Anterior cingulate cortex (tissue), 58 donors: ENCODE data around the gene FAM186B.

ENCODE experiments used
- DNase-seq, 58 donors: peaks; one replicate each; lab custom pipeline; 2025; lab: John Stamatoyannopoulos, UW

Gene FAM186B

GRCh38 chr12:49556391-49557186 is 48.9 kb downstream of the FAM186B start:
- DNase-seq, result no peak

DNA sequence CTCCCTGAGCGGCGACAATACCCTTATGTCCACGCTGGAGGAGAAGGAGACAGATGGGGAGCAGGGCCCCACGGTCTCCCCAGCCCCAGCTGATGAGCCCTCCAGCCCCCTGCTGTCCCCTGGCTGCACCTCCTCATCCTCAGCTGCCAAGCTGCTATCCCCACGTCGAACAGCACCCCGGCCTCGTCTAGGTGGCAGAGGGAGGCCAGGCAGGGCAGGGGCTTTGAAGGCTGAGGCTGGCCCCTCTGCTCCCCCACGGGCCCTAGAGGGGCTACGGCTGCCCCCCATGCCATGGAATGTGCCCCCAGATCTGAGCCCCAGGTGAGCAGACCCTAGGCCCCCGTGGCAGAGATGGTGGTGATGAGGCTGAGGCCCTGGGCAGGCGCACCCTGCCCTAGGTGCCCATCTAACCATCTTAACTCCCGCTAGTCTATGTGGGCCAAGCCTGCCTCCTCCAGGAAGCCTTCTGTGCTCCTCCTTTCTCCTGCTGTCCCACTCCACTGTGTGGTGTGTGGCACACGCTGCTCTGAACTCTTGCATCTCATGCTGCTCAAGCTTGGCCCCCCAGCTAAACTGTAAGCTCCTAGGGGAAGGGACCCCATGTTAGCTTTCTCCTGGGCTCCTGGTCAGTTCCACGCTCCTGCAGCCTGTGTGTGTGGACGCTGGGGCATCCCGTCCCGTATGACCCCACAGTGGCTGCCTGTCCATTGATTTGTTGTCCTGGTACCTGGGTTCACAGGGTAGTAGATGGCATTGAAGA is 49.6 kb downstream of the FAM186B start:
- DNase-seq, result no peak

GRCh38 chr12:49554266-49554665 is 51.2 kb downstream of the FAM186B start:
- no peak for DNase-seq

- DNase-seq, result no peak
Measured at GRCh38 chr12:49553512-49554088, 51.8 kb downstream of the FAM186B start.

DNA sequence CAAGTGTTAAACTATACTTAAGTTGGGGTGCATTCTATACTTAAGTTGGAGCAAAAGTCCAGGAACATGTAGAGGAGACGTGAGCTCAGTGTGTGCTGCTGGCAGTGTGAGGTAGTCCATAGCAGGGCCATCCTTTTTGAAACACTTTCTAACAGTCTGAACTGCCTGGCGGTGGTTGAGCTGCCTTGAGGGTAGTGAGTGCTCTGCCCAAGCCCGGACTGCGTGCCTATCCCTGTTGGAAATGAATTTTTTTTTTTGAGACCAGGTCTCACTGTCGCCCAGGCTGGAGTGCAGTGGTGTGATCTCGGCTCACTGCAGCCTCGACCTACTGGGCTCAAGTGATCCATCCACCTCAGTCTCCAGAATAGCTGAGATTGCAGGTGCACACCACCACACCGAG is 52.5 kb downstream of the FAM186B start:
- no peak for DNase-seq

DNA sequence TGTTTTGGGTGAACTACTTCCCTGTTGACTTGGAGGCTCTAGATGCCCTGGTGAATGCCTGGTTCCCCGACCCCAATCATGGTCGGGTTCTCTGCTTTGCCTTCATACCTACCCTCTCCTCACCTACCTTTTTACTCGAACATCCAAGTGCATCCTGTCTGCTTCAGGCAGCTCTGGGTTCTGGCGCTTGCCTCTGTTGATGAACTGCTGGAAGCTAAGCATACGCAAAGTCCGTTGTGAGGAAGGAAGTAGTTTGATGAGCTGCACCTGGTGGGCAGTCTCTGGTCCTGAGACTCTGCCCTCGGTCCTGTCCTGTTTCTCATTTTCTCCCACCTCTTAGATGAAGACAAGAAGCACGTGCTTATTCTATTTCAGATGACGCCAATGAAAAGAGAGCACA is 53.0 kb downstream of the FAM186B start:
- DNase-seq, result no peak

DNA sequence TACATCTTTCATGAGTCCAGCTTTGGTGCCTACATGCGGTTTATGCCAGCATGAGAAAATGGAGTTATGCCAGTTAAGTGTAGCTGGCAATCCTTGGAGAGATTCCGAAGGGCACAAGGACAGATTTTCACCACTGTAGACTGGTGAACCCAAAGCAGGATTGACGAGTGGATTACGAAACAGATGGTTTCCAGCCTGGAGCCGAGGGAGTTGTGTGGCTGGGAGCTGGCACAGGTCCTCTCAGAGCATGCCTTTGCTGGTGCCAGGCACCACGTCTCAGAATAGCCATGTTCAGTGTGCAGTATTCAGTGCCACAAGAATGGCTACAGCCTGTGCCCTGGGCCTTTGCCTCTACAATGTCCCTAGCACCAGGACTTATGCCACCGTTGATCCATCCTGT is 53.4 kb downstream of the FAM186B start:
- peak in 26 of 58 donors; percentile 16 to 78 (median 38) for DNase-seq

DNA sequence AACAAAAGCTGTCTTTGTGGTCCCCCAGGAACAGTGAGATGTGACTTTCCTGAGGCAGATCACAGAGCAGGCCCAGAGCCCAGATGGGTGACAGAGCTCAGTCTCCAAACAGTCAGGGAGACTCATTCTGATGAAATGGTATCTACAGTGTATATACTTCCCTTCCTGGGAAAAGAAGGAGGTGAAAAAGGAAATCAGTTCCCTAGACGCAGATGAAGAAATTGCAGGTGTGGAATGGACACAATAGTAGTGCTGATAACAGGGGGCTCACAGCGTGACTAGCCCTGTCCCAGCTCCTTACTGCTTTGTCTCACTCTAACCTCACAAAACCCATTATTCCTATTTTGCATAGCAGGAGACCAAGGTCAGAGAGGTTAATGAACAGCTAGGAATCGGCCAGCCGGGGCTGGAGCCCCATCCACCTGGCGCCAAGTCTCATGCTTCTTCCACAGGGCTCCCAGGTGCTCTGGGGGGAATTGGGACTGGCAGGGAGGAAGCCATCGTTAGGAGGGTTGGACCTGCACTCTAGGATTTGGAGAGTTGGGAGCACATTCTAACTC is 54.7 kb downstream of the FAM186B start:
- no peak for DNase-seq

DNA sequence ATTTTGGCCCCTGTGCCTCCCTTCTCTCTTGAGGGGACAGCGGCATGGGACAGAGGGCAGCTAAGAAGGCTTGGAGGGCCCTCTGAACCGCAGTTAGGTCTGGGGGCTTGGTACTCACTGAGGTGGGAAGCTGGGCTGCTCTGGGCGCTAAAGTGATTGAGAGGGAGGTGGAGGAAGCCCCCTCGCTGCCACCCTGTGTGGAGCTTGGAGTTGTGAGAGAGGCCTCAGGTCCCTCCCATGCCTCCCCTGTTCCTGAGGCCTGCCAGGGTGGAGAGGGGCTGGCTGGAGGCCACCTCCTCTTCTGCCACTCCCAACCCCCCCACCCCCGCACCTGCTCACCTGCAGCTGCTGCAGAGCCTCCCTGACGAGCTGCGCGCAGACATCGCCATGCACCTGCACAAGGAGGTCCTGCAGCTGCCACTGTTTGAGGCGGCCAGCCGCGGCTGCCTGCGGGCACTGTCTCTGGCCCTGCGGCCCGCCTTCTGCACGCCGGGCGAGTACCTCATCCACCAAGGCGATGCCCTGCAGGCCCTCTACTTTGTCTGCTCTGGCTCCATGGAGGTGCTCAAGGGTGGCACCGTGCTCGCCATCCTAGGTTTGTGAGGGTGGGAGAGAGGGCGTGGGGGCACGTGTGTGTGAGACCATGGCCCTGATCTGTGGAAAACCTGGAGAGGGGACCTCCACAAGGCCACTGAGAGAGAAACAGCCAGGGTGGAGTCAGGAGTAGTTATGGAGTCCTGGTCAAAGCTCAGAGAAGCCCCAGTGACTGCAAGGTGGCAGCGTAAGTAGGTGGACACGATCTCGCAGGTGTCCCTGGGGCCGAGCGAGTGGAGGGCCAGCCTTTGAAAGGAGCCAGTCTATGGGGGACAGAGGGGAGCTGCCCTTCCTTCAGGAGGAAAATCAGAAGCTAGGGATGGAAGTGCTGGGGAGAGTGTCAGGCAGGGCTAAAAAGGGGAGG is 55.4 kb downstream of the FAM186B start:
- no peak for DNase-seq

DNA sequence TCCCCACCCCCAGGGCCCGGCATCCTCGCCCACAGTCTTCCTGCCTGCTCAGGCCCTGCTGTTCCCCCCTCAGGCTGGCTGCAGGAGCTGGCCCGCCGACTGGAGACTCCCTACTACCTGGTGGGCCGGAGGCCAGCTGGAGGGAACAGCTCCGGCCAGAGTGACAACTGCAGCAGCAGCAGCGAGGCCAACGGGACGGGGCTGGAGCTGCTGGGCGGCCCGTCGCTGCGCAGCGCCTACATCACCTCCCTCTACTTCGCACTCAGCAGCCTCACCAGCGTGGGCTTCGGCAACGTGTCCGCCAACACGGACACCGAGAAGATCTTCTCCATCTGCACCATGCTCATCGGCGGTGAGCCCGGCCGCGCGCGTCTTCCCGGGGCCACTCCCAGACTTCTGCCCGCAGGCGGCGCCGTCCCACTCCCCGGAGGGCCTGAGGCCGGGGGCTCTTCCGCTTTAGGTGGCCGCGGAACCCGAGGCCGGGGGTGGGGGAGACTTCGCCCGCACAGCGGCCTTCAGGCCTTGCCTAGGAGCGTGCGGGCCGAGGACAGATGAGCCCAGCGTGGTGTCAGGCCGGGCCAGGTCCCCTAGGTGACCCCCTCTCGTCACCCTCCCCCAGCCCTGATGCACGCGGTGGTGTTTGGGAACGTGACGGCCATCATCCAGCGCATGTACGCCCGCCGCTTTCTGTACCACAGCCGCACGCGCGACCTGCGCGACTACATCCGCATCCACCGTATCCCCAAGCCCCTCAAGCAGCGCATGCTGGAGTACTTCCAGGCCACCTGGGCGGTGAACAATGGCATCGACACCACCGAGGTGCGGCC is 56.4 kb downstream of the FAM186B start:
- DNase-seq, result peak in 19 of 58 donors; percentile 16 to 59 (median 32)

GRCh38 chr12:49548481-49548821 is 57.0 kb downstream of the FAM186B start:
- peak in 2 of 58 donors; percentile 23 to 39 for DNase-seq

GRCh38 chr12:49547090-49547690 is 58.2 kb downstream of the FAM186B start:
- no peak for DNase-seq

- DNase-seq, result no peak
Measured at GRCh38 chr12:49546481-49546880, 59.0 kb downstream of the FAM186B start.

GRCh38 chr12:49545815-49546214 is 59.6 kb downstream of the FAM186B start:
- DNase-seq, result no peak

DNA sequence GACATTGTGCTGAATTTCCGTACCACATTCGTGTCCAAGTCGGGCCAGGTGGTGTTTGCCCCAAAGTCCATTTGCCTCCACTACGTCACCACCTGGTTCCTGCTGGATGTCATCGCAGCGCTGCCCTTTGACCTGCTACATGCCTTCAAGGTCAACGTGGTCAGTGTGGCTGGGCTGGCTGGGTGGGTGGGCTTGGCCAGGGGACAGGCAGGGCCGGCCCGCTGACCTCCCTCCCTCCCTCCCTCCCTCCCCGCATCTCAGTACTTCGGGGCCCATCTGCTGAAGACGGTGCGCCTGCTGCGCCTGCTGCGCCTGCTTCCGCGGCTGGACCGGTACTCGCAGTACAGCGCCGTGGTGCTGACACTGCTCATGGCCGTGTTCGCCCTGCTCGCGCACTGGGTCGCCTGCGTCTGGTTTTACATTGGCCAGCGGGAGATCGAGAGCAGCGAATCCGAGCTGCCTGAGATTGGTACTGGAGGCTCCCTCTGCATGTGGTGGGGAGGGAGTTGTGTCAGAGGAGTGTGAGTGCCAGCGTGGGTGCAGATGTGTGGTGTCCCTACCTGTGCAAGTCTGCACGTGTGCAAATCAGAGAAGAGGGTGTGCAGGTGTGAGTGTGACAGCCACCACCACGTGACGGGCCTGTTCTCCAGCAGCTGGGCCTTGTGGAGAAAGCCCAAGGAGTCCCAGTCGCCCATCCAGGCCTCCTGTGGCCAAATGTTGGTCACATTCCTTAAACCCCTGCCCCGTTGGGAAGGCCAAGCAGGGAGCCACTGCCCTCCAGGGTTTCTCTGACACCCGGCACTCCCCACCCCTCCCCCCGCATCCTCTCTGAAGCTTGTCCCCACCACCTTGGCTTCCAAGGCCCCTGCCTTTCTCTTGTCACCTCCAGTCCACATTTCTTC is 61.3 kb downstream of the FAM186B start:
- DNase-seq, result peak in 4 of 58 donors; percentile 24 to 41 (median 28)

- no peak for DNase-seq
Measured at GRCh38 chr12:49543221-49543913, 62.1 kb downstream of the FAM186B start.

DNA sequence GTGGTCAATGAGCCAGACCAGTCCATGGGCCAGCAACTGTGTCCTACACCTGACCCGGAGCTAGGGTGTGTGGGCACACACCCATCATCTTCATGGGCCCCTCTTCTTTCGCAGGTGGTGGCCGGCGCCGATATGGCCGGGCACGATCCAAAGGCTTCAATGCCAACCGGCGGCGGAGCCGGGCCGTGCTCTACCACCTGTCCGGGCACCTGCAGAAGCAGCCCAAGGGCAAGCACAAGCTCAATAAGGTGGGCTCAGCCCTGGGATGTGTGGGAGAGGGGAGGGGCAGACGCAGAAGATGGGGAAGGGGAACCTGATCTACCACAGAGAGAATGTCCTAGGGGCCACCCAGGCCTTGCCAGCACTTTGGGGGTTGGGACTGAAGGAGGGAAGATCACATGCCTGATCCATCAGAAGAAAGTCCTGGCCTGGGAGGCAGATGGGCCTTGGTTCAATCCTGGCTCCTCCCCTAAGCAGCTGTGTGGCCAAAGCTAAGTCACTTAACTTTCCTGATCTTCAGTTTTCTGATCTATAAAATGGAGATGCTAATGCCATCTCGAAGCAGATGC is 62.8 kb downstream of the FAM186B start:
- DNase-seq, result no peak
